Stimulated activated CD4-positive, alpha-beta T cell treated with anti-CD3 and anti-CD28 coated beads, TNF-alpha, amount 100 ng/mL, for 1 hour (primary cell): ENCODE results near the gene DRC1.

Experiments used
- DNase-seq, 3 donors: peaks; one replicate each; pipeline ENCODE4 v3.0.0-alpha.2; 2020; ENCODE audit warnings: low read depth in 3 of 3, low spot score in 1 of 3

Gene DRC1

DNA sequence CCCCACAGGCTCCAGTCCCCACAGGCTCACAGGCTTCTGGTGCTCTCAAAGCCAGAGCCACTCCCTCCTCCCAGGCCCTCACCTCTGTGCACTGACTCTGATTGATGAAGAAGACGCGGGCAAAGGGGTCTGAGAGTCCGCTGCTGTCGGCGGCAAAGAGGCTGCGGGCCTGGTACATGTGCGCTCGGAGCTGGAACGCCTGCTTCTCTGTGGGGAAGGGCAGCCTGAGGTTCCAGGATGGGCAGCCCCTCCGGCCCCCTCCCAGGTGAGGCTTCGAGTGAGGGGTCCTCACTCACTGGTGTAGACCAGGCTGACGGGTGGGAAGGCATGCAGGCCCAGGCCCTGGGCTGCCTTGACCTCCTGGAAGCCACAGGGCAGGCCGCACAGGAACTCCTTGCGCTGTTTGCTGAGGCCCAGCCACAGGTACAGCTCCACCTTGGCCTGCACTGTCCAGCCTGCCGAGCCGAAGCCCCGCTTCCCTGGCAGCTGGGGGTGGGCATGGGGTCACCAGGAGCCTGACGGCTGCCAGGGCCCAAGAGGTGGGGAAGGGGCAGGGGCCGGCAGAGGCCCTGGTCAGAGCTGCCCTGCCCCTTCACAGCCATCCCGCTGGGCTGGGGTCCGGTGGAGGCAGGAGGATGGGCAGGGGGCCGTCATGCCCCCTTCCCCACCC lies 74.2 kb downstream of the DRC1 start:
- no peak for DNase-seq

DNA sequence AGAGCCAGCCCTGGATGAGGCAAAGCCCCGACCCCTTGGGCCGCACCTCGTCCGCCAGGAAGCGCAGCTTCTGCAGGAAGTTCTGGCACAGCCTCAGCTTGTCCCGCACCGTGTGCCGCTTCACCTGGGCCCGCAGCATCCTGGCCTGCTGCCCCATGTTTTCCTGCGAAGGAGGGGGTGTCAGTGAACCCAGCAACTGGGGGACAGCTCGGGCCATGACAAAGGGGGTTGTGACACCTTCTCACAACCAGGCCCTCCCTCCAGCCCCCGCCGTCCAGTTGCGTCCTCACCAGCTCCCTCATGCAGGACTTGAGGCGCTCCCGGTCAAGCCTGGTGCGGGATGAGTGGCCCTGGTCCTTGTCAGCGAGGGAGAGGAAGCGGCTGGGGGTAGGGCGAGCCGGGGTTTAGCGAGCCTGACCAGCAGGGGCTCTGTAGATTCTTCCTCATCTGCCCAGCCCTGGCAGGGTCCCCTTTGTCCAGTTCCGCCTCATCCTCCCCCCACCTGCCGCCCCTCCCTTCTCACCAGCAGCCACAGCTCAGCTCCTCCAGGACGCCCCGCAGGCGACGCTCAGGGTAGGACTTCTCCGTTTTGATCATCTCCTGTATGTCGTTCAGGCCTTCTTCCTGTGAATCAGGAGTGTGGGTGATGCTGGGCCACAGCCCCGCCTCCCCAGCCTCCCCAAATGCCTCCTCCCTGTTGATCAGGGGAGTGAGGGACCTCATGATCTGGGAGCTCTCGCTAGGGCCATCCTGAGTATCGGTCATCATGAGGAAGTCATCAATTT lies 75.6 kb downstream of the DRC1 start:
- no peak for DNase-seq

DNA sequence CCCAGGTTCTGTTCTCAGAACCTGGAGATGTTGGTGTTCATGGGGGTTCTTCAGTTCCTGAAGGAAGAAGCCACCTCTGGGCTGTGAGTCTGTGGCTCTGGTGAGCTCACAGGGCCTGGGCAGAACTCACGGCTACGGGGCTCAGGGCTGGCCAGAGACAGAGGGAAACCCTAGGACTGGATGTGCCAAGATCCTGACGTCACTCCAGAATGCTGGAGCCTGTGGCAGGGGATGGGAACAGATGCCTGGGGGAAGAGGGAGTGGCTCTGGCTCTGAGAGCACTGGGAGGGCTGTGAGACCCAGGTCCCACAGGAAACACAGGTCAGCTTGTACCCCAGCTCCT lies 76.2 kb downstream of the DRC1 start, which contains the start of gene OTOF:
Gene OTOF (minus strand): TSS at position 214 of the 343 bp plus-strand sequence.
- no peak for DNase-seq

DNA sequence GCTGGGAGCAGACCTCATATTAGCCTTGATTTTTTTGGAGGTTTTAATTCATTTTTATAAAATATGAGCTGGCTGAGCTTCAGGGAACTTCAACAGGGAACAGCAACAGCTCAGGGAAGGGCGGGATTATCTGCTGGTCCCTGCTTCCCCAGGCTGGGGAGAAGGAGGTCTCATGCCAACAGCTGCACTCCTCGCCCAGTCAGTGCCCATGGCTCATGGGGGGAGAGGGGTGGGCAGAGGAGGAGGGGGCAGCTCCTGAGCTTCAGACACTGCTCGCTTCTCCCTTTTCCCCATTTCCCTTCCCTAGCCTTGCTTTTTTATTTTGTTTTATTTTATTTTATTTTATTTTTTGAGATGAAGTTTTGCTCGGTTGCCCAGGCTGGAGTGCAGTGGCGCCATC lies 76.6 kb downstream of the DRC1 start:
- DNase-seq: no peak

DNA sequence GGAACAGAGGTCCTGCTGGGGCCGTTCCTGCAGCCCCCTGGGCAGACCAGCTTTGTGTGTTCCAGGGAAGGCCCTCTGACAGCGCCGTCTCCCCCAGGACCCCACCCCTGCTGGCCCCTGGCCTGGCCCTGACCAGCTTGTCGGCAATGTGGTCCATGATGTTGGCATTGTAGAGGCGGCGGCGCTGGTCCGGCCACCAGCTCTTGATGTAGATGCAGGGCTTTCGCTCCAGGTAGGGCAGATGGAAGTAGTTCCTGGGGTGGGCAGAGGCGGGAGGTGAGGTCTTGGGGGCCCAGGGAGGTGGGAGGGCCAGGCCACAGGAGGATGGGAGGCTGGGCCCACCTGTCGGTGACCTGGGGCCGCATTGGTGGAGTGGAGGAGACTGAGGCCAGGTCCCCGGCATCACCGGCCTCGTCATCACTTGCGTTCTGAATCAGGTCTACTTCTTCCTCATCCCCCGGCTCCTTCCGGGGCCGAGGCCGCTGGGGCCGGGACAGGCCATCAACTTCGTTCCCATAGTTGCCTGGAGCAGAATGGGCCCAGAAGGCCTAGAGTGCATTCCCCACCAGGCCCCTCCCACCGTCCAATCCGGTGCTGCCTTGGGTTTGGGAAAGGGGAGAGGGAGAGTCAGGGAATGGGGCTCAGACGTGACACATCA lies 77.5 kb downstream of the DRC1 start:
- DNase-seq: no peak

DNA sequence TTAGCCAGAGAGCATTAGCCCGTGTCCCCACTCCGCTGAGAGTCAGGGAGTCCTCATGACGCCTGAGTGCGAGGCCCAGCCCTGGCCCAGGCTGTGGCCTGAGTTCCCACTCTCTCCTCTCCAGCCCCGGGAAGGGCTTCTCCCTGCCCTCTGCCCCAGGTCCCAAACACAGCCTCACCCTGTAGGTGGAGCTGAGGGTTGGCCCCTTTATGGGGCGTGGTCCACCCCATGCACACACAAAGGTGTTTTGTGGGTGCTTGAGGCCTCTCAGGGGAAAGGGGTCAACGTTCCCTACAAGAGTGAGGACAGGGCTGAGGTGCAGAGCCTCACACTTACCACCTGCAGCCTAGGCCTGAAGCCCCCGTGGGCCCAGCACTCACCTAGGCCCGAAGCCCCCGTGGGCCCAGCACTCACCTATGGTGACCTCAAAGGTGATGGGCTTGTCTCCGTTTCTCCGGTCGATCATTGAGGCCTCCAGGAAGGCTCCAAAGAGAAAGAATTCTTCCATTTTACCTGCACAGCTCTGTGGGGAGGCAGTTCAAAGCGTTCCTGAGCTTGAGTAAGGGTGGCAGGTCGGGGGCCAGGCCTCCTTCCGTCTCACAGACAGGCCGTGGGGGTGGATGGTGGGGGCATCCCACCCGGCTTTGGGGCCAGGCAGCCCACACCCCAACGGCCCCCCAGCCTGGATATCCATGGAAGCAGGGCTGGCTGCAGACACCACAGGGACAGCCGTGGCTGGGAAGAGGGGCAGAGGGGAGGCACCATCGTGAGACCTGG lies 78.3 kb downstream of the DRC1 start:
- DNase-seq: no peak

DNA sequence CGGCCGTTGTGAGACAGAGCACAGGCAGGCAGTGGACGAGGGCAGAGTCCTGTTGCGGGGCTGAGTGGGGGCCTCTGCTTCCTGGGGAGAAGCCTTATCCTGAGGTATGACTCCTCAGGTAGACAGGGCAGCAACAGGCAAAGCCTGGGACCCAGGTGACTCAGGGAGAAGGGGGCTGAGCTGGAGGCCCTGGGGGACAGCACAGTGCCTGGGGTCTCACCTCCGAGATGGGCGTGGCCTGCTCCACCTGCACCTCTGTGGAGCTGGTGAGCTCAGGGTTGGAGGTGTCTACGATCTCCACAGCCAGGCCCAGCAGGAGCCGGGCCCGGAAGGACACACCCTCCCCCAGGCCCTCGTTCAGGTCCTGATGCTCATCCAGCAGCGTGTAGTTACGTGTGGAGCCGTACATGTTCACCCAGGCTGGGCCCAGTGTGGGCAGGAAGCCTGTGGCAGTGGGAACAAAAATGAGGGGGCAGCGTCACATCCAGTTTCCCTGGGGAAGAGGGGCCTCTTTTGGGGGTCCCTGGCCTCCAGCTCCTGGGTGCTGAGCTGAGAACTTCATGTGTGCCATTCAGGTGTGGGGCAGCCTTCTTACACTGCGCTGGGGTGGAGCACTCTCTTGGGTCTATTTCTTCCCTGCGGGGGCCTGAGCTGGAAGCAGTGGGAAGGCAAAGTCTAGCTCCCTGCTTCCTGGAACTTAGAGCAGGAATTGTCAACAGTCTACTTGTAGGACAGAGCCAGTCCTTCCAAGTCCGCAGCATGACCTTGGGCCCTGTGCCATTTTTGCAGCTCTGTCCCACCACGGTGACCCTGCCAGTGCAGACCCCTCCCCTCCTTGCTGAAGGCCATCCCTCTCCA lies 79.1 kb downstream of the DRC1 start:
- DNase-seq: no peak

DNA sequence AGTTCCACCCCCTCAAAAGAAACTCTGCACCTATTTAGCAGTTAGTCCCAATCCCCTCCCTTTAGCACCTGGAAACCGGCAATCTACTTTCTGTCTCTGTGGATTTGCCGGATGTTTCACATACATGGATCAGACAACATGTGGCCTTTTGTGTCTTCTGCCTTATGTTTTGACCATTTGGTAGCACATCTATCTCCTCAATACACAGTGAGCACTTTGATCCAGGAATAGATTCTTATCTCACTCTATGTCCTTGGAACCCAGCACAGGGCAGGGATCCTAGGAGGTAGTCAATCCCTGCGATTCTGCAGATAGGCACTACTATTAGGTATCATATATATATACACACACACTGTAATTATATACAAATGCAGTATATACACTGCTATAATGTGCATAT lies 80.0 kb downstream of the DRC1 start:
- no peak for DNase-seq

DNA sequence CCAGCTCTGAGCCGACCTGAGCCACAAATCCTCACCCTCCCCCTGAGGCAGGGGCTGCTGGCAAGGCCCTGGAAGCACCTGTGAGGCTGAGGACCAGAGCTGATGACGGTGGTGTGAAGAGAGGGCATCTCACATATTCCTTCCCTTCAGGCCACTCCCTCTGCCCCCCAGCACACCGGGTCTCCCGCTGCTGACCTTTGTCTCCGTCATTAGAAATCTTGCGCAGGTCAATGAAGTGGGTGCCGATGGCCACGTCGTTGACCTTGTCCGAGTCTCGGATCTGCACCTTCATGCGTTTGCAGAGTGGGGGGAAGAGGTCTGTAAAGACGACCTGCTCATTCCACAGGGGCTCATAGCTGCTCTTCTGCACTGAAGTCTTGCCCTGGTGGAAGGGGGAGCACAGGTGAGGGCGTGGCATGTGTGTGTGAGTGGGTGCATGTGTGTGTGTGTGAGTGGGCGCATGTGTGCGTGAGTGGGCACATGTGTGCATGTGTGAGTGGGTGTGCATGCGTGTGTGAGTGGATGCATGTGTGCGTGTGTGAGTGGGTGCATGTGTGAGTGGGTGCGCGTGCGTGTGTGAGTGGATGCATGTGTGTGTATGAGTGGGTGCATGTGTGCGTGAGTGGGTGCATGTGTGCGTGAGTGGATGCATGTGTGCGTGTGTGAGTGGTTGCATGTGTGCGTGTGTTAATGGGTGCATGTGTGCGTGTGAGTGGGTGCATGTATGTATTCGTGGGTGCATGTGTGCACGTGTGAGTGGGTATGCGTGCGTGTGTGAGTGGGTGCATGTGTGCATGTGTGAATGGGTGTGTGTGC lies 80.7 kb downstream of the DRC1 start:
- DNase-seq: no peak

DNA sequence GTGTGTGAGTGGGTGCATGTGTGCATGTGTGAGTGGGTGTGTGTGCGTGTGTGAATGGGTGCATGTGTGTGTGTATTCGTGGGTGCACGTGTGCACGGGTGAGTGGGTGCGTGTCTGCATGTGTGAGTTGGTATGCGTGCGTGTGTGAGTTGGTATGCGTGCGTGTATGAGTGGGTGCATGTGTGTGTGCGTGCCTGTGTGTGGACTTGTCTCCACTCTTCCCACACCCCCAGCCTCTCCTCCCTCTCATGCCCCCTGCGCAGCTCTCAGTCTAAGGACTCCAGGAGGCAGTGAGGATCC lies 81.3 kb downstream of the DRC1 start:
- no peak for DNase-seq

DNA sequence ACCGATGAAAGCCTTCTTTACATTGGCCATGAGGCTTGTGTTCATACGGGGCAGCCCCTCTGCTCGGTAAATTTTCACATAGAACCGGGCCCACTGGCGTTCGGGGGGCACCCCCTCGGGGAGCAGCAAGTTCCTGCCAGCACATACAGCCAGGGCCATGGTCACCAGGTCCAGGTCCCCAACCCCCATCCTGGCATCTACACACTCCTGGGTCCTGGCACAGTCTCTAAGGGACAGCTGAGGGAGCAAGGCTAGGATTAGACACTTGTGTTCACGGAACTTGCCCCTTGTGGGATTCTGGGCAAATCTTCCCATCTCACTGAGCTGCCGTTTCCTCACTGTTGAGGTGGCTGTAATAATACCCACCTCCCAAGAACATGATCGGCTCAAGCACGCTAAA lies 81.8 kb downstream of the DRC1 start:
- DNase-seq: no peak

DNA sequence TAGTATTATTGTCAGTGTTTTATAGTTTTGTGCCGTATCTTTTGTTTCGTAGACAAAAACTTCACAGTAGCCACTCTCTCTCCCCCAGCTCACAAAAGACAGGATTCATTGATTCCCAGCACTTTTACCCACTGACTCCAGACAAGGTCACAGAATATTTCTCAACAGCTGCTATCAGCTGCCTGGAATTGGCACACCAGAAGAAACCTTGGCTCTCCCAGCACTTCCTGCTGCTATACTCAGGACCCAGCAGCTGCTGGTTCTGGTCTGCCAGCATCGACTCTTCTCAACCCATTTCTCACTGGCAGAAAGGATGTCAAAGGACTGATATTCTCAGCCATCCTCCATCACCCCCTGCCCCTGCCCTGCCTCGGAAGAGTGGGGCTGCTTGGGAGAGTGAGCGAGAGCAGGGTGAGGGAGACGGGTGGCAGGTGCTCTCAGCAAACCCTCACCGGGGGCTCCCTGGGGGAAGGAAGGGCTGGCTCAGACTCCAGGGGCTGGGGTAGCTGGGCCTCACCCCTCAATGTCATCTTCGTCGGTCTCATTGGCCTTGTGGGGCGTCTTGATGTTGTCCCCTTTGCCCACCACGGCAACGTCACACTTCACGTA lies 82.3 kb downstream of the DRC1 start:
- no peak for DNase-seq

DNA sequence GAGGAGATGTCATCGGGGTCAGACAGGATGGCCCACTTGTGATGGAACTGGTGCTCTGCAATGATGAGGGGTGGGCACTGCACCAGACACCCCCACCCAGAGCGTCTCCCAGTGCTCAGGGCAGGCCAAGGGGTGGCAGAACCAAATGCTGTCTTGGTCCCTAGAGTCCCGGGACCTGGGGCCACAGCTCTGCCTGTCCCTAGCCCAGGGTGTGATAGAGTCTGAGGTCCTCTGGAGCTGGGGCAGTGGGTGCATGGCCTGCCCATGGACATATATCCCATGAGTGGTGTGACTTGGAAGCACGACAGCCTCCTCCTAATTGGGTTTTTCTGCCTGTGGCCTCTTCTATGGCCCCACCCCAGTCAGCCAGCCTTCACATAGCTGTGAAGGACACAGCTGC lies 82.9 kb downstream of the DRC1 start:
- no peak for DNase-seq

DNA sequence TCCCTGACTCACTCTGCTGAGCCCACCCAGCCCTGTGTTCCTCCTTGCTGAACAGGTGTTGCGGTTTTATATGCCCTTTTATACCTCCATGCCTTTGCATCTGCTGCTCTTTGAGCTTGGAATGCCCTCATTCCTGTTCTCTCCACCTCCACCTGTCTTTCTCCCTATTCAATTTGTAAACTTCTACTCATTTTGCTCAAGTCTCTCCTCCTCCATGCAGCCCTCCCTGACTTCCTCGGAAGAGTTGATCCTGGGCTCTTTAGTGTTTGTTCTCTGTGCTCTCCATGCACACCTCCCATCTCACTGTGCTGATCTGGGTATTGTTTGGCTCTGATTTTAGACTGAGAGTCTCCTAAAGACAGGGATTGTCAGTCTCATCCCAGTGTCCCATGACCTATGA lies 83.4 kb downstream of the DRC1 start:
- DNase-seq: no peak

DNA sequence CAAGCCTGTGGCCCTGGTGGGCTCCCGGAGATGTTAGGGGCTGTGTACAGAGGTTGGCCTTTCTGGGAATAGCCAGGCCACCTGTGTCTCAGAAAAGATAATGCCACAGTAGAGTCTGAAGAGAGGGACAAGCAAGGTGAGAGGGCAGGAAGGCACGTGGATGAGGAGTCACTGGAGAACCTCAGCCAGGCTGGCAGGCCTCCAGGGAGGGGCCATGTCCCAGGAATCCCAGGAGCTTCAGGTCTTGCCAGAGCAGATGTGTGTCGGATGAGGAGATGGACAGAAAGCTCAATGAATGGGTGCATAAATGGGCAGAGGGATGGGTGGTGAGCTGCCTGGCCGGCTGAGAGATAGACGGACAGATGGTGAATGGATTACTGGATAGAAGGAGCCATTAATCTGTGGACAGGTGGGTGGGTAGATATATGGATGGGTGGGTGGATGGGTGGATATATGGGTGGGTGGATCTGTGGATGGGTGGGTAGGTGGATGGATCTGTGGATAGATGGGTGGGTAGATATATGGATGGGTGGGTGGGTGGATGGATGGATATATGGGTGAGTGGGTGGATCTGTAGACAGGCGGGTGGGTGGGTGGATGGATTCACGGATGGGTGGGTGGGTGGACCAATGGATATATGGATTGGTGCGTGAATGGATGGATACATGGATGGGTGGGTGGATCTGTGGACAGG lies 84.2 kb downstream of the DRC1 start:
- DNase-seq: no peak

DNA sequence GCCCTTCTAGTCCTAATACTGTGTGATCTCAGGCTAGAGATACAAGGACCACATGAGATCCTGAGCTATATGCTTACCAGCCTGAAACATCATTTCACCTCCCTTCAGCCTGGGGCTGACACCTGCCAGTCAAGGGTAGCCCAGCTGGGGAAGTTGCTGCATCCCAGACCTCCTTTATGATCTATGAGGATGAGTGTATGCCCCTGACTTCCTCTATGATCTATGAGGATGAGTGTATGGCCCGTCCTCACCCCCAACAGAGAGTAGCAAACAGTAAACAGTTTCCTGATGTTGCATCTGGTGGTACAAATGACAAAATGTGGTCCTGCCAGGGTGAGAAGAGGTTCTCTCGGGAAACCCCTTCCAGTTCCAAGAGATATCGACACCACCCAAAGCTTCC lies 85.1 kb downstream of the DRC1 start:
- DNase-seq: no peak

DNA sequence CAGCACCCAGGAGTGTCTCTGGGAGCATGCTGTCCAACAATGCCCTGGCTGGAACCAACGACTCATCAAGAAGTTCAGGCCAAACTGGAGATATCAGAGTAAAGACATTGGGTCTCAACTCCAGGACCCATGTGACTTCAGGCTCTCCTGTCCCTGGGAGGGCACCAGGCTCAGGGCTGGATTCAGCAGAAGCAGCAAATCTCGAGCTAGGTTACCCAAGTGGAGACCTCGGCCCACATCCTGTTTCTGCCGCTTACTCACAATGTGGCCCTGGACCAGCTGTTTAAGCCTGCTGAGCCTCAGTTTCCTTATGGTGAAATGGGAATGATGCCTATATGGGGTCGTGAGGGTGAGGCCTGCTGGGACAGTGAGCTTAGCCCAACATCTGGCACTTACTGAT lies 85.5 kb downstream of the DRC1 start:
- DNase-seq: no peak

DNA sequence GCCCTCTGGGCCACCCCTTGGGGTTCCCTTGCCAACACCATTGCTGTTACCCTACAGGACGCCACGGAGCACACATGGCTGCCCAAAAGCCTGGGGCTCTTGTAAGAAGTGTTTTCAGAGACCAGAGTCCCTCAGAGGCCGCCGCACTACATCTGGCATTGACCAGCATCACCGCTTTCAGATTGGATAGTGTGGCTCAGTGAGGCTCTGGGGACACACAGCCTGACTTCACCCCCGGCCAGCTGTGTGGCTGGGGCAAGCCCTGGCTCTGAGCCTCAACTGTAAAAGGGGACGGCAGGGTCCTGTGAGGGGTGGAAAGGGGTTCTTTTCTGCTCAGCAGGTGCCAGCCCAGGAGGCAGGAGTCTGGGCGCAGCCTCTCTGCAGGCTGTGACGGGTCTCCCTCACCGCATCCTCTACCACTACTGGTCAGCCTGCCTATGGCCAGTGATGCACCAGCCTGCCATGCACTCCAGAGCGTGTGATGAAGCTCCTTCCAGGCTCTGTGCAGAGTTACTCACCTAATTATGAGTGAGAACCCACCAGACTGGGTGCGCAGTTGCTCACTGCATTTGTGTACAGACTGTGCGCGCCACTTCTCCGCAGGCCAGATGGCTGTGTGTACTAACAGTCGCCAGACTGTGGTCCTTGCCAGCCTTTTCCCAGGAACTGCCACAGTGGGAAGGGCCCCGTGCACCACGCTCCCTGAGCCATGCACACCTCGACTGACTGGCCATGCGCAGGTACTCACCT lies 86.9 kb downstream of the DRC1 start:
- no peak for DNase-seq
